BE2C (cell line): ENCODE results near the gene PPFIBP1.

Experiments used
- DNase-seq: peaks from one replicate; pipeline ENCODE4 v3.0.0-alpha.2; 2020
- H3K27me3 ChIP-seq: fragments of 250-450 bp; sonication (Bioruptor Pico); 2 replicates; pipeline ENCODE4 v1.5.1; 2020; ENCODE audit warnings: mild to moderate bottlenecking
- H3K36me3 ChIP-seq: fragments of 250-450 bp; sonication (Bioruptor Pico); 2 replicates; pipeline ENCODE4 v1.5.1; 2020; ENCODE audit warnings: mild to moderate bottlenecking
- H3K4me1 ChIP-seq: fragments of 250-450 bp; sonication (Bioruptor Pico); 2 replicates; pipeline ENCODE4 v1.5.1; 2020
- H3K4me3 ChIP-seq: 2 replicates; pipeline ENCODE4 v1.5.1; 2011; ENCODE audit warnings: low read depth, low read length
- H3K9me3 ChIP-seq: fragments of 250-450 bp; sonication (Bioruptor Pico); 2 replicates; pipeline ENCODE4 v1.5.1; 2020
- CTCF ChIP-seq: IDR thresholded peaks from 2 replicates; pipeline ENCODE4 v1.5.1; 2012; ENCODE audit warnings: mild to moderate bottlenecking, low read depth, low read length

Gene PPFIBP1

DNA sequence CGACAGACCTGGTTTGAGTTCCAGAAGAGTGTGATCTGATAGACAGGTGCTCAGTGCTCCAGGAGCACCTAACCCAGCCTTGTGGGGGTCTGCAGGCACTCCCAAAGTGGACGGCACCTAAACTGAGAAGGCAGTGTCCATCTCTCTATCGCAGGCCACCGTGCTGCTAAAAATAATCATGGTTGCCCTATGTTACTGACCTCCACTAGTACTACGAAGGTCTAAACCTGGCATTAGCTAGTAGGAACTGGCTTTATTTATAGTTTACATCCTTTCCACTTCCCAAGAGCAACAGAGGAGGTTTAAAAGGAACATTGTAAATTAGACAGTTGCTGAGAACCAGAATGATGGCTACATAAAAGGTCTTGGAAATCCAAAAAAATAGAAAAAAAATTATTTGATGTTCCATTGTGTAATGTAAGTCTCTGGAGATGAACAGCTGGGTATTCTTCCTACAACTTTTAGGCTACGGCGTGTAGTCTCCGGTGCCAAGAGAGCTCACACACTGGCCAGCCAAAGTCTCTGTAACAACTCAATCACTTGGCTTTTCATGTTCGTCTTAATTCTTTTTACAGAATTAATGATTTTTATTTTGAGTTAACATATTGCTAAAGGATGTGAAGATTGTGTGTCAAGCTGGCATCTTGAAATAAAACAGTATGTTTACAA, 27.3 kb downstream of the PPFIBP1 start:
- no peak for TF ChIP-seq CTCF

GRCh38 chr12:27552235-27552634, 28.2 kb downstream of the PPFIBP1 start:
- no peak for DNase-seq
- no peaks in the 10 kb centered on the region for H3K27me3 ChIP-seq
- no peaks in the 10 kb centered on the region for H3K9me3 ChIP-seq
- no peak overlapping the region for H3K4me3 ChIP-seq
- no peaks in the 10 kb centered on the region for H3K36me3 ChIP-seq
- TF ChIP-seq CTCF: no peak
- peaks cover 13% of the 10 kb centered on the region for H3K4me1 ChIP-seq

More for the DNA sequence above, 27.3 kb downstream of the PPFIBP1 start:
- H3K4me3 ChIP-seq: no peak overlapping the region
- H3K27me3 ChIP-seq: no peaks in the 10 kb centered on the region
- H3K4me1 ChIP-seq: peaks cover 13% of the 10 kb centered on the region
- H3K36me3 ChIP-seq: no peaks in the 10 kb centered on the region
- no peaks in the 10 kb centered on the region for H3K9me3 ChIP-seq
- DNase-seq: no peak

GRCh38 chr12:27552886-27553560, 29.0 kb downstream of the PPFIBP1 start:
- DNase-seq: no peak
- no peak overlapping the region for H3K4me3 ChIP-seq
- no peaks in the 10 kb centered on the region for H3K36me3 ChIP-seq
- H3K4me1 ChIP-seq: peaks cover 13% of the 10 kb centered on the region
- TF ChIP-seq CTCF: no peak
- H3K27me3 ChIP-seq: no peaks in the 10 kb centered on the region
- no peaks in the 10 kb centered on the region for H3K9me3 ChIP-seq

- DNase-seq: no peak
- Histone ChIP-seq H3K9me3 (no peaks in the 10 kb centered on the region), H3K4me3 (no peak overlapping the region), H3K36me3 (no peaks in the 10 kb centered on the region), H3K4me1 (peaks cover 12% of the 10 kb centered on the region), H3K27me3 (no peaks in the 10 kb centered on the region)
- TF ChIP-seq CTCF: no peak
Measured at GRCh38 chr12:27553941-27554340, 29.9 kb downstream of the PPFIBP1 start.

- Histone ChIP-seq H3K4me3 (no peak overlapping the region), H3K4me1 (peaks cover 8% of the 10 kb centered on the region), H3K9me3 (no peaks in the 10 kb centered on the region), H3K27me3 (no peaks in the 10 kb centered on the region), H3K36me3 (no peaks in the 10 kb centered on the region)
- no peak for DNase-seq
- no peak for TF ChIP-seq CTCF
Measured at GRCh38 chr12:27554421-27555186, 30.6 kb downstream of the PPFIBP1 start.
